K562 treated with DMSO at 1 percent for 24 hours (cell line): ENCODE results near the gene SERTAD4. TPM values are rescaled to one million over a fixed set of nuclear protein-coding genes. Genes with fewer than 3 reads are reported as not detected.

Experiments used
- total RNA-seq: library from RNA; unstranded; fragments of 300-600 nt; gene quantifications from 2 replicates; pipeline ENCODE4 v1.2.3, GENCODE V29; 2022; ENCODE audit warnings: low read depth; ENCODE audit not compliant: insufficient read depth

Gene SERTAD4
- total RNA-seq = 0.05 TPM in 1 of 2 replicates, not detected in the other

GRCh38 chr1:210232511-210233215, at the start of gene SERTAD4:
TSS of gene SERTAD4 (plus strand) at chr1:210232796. CDS start at chr1:210237961, 5,165 bp downstream.

Other genes starting within 250 kb of the SERTAD4 start
- 0.12 TPM in 1 of 2 replicates, not detected in the other for gene HHAT, start 96.1 kb downstream of the SERTAD4 start, total RNA-seq